Stimulated activated naive CD8-positive, alpha-beta T cell treated with anti-CD3 and anti-CD28 coated beads, Interleukin-15, amount 100 ng/mL, for 72 hours (primary cell): ENCODE results near the gene NIPAL3.
"Not testable (repeated sequence)": the region's sequence is repeated elsewhere in the genome, so short reads cannot be mapped to it uniquely, and the experiment has no call there.

Source experiments
- ATAC-seq: fragments of 150-1000 bp; cut with Tn5 transposase; 2 replicates; pipeline ENCODE4 v1.10.0; 2021; ENCODE audit warnings: mild to moderate bottlenecking, moderate library complexity
- DNase-seq, 2 donors: peaks; one replicate each; pipeline ENCODE4 v3.0.0; 2021 to 2022
- H3K27ac Mint-ChIP-seq, 2 donors: one replicate each; pipeline ENCODE4 v1.8.0; 2022; ENCODE audit warnings: mild to moderate bottlenecking in 2 of 2, mixed read lengths in 2 of 2, moderate library complexity in 2 of 2
- H3K27me3 Mint-ChIP-seq: one replicate; pipeline ENCODE4 v1.8.0; 2022; ENCODE audit warnings: mixed read lengths
- H3K4me1 Mint-ChIP-seq: one replicate; pipeline ENCODE4 v1.8.0; 2022; ENCODE audit warnings: mild to moderate bottlenecking, mixed read lengths
- H3K4me3 Mint-ChIP-seq, 2 donors: one replicate each; pipeline ENCODE4 v1.8.0; 2022; ENCODE audit warnings: mild to moderate bottlenecking in 2 of 2, mixed read lengths in 2 of 2, moderate library complexity in 1 of 2
- H3K9me3 Mint-ChIP-seq, 2 donors: one replicate each; pipeline ENCODE4 v1.8.0; 2022; ENCODE audit warnings: mixed read lengths in 2 of 2

Gene NIPAL3

DNA sequence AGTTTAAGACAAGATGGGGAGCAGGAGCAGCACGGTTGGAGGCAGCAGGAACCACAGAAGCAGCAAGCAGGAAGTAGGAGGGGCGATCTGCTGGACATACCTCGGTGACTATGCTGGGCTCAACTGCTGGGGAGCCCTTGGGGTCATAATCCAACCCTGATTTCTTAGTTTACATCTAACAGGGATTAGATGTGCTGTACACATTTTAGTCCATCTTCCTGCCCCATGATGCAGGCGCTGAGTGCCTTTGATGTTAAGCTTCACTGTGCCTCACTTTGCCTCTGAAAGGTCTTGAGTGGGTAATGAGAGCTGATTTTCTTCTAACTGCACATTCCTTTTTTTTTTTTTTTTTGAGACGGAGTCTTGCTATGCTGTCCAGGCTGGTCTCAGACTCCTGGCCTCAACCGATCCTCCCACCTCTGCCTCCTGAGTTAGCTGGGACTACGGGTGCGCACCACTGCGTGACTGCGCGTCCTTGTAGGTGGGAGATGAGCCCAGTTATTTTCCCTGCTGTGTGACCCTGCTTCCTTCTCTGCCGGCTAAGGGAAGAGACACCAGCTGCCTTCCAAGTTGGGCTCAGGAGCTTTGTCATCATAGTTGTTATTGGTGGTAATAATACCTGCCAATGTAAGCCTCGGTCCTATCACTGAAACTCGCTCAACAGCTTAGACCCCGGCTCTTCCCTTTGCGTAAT lies 85.9 kb downstream of the NIPAL3 start:
- H3K27me3 Mint-ChIP-seq: no peaks in the 10 kb centered on the region
- no peaks in the 10 kb centered on the region for H3K9me3 Mint-ChIP-seq
- H3K27ac Mint-ChIP-seq: peak overlapping the region; percentile 31 to 97
- peak; percentile 16 for ATAC-seq
- H3K4me1 Mint-ChIP-seq: peaks cover 50% of the 10 kb centered on the region
- H3K4me3 Mint-ChIP-seq: peak overlapping the region; percentile 79 to 93
- peak in 1 of 2 donors; percentile 52 for DNase-seq

DNA sequence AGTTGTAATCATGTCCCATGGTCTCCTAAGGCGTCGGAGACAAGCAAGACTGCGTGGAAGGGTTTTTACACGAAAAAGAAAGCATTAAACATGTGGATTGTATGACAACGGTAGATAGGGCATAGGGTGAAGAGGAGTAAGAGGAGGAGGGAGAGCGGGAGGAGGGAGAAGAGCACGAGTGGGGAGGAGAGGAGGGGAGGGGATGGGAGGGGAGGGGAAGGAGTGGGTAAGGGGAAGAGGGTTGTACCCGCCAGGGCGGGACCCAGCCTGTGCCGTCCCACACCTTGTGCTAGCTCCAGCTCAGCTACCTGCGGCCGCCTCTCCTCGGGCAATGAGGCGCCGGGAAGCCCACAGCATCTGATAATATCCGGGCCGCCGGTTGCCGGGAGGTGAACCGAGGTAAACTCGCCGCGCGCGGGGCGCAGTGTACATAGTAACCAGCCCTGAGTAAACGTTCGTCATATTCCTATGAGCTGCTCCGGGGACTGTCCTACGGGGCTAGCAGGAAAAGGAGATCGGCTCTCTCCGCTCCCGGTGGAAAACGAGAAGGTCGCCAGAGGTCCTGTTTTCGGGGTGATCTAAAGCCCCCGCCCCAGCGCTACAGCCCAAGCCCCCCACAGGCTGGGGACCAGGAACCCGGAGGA lies 86.6 kb downstream of the NIPAL3 start:
- ATAC-seq: peak; percentile 70
- Mint-ChIP-seq H3K27me3 (no peaks in the 10 kb centered on the region), H3K27ac (peak overlapping the region; percentile 31 to 97), H3K4me1 (peaks cover 57% of the 10 kb centered on the region), H3K4me3 (peak overlapping the region; percentile 79 to 93), H3K9me3 (no peaks in the 10 kb centered on the region)
- peak; percentile 64 to 78 for DNase-seq

DNA sequence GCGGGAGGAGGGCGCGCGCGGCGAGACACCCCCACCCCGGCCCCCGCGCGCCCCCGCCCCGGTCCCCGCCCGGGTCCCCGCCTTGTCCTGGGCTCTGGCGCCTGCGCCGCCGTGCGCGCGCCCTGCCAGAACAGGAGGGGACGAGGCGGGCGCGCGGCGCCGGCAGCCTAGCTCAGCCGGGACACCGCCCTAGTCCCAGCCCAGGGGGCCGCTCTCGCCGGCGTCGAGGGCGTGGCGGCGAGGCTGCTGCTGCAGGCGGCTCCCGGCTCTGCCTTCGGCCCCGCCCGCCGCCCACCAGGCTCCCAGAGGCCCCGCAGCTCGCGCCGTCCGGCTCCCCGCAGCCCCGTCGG lies 87.1 kb downstream of the NIPAL3 start, which contains the start of gene RCAN3:
Gene RCAN3 (plus strand): TSS at position 128 of the 350 bp plus-strand sequence. CDS start 11,537 bp downstream, outside the sequence.
- Mint-ChIP-seq H3K27ac (peak within 1 kb of the TSS; percentile 89 to 97), H3K9me3 (no peaks in the 10 kb centered on the region), H3K27me3 (no peaks in the 10 kb centered on the region), H3K4me1 (peaks cover 62% of the 10 kb centered on the region), H3K4me3 (peak within 1 kb of the TSS; percentile 93 to 96)
- ATAC-seq (peak; percentile 89), DNase-seq (peak; percentile 92)

DNA sequence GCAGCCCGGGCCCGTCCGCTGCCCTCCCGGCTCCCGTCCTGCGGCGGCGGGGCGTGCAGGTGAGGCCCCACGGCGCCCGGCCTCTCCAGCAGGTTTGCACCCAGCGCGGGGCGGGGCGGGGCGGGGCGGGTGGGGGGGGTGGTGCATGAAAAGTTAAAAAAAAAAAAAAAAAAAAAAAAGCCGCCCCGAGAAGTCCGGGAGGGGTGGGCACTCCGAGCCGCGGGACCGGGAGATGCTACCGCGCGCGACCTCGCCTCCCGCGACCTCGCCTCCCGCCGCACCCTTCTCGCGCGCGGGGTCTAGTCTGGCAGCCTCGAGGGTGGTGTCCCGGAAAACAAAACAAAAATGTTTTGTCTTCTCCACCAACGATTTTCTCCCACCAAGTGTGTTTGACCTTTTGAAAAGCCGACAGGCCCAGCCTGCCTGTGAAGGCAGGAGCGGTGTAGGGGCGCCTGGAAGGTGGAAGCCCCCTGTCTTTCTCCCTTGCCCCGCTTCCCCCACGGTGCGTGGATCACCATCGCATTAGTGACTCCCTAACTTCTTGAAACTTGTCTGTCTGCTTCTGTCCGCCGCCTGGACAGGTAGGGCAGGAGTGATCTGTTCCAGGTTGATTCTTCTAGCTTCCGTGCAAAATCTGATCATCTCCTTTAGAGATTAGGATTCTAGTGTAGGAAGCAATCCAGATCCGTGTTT lies 87.6 kb downstream of the NIPAL3 start:
- H3K27ac Mint-ChIP-seq: peak overlapping the region; percentile 89 to 96
- H3K27me3 Mint-ChIP-seq: no peaks in the 10 kb centered on the region
- peak; percentile 61 for ATAC-seq
- no peaks in the 10 kb centered on the region for H3K9me3 Mint-ChIP-seq
- peak; percentile 46 to 50 for DNase-seq
- peak overlapping the region; percentile 93 to 96 for H3K4me3 Mint-ChIP-seq
- H3K4me1 Mint-ChIP-seq: peaks cover 62% of the 10 kb centered on the region

DNA sequence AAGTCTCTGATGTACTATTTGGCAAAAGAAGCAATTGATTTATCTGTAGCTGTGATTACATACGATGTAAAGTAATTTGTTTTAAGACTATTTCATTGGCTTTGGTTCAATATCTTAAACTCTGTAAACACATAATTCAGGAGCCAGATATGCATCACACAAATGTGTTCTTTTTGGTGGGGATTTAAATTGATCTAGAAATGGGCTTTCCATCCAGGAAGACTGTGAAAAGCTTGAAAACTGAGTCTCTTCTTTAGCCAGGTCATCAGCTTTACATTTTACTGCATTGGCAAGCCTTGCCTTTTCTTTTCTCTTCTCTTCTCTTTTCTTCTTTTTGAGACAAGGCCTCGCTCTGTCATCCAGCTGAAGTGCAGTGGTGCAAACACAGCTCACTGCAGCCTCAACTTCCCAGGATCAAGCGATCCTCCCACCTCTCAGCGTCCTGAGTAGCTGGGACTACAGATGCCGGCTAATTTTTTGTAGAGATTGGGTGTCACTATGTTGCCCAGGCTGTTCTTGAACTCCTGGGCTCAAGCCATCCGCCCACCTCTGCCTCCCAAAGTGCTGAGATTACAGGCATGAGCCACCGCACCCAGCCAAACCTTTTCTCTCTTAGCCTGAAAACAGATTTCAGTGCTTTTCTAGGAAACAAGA lies 88.4 kb downstream of the NIPAL3 start:
- Mint-ChIP-seq H3K4me1 (peaks cover 62% of the 10 kb centered on the region), H3K27me3 (no peaks in the 10 kb centered on the region), H3K4me3 (peak overlapping the region; percentile 93 to 96), H3K9me3 (no peaks in the 10 kb centered on the region), H3K27ac (peak overlapping the region; percentile 89 to 96)
- DNase-seq (no peak), ATAC-seq (no peak)

DNA sequence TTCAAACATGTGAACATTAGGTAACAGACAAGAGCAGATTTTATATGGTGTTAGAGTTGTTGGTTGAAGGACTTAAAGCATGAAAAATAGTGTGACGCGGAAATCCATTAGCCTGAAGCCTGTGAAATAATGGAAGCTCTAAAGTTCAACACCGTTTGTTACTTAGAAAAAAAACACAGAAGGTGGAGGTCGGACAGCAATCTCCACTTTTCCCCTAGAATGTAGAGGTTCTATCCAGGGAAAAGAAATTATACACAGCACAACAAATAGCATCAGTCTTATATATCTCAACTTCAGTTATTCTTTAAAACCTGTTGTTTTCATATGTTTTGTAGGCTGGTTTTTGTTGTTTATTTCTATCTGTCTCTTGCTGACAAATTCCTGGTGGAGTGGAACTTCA lies 89.0 kb downstream of the NIPAL3 start:
- DNase-seq (no peak), ATAC-seq (no peak)
- Mint-ChIP-seq H3K27ac (peak overlapping the region; percentile 87 to 96), H3K4me1 (peaks cover 62% of the 10 kb centered on the region), H3K4me3 (peak overlapping the region; percentile 93 to 96), H3K27me3 (no peaks in the 10 kb centered on the region), H3K9me3 (no peaks in the 10 kb centered on the region)

DNA sequence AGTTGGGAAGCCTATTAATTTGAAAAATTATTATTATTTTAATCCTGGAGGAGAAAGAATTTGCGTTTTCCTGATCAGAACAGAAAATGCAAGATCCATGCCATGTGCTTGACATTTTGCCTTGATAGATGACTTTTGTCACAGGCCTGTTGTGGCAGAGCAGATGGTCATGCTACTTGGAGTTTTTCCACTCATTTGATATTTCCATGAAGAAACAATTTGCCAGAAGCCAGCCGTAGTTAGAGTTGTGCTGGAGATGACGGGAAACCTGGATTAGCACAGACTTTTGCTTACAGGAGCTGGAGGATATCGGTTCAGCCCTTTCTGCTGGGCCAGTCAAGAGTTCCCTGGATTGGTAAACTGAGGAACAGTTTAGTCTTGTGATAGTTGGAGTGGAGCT lies 90.2 kb downstream of the NIPAL3 start:
- no peak for DNase-seq
- Mint-ChIP-seq H3K27ac (peak overlapping the region; percentile 86 to 87), H3K9me3 (no peaks in the 10 kb centered on the region), H3K4me3 (peak overlapping the region; percentile 74 to 84), H3K4me1 (peaks cover 63% of the 10 kb centered on the region), H3K27me3 (no peaks in the 10 kb centered on the region)
- ATAC-seq: no peak

DNA sequence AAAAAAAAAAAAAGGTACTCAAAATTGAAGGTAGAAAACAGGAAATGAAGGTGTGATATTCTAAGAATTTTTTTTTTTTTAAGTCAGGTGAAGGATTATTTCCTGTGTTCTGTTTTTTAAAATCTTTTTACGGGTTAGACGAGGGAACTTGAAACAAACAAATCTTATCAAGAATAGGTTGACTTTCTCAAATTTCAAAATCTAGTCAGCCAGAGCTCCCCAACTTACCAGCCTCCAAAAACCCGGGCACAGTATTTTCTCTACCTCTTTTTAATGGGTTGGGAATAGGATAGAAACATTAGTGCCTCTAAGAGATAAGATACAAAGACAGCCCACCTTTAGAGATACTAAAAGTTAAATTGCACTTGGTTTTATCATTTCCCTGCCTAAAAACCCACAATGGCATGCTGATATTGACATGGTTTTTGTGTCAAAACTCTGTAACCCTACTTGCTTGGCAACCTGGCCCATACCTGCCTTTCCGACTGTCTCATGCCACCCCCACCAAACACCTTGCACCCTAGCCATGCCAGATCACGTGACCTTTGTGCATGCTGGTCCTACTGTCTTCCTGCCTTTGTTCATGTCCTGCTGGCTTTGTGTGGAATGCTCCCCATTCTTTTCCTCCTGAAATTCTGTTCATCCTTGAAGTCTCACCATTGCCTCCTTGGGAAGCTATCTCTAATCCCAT lies 91.2 kb downstream of the NIPAL3 start:
- peaks cover 63% of the 10 kb centered on the region for H3K4me1 Mint-ChIP-seq
- no peaks in the 10 kb centered on the region for H3K9me3 Mint-ChIP-seq
- ATAC-seq: no peak
- peak overlapping the region; percentile 71 to 97 for H3K27ac Mint-ChIP-seq
- DNase-seq: no peak
- peak overlapping the region; percentile 79 to 84 for H3K4me3 Mint-ChIP-seq
- no peaks in the 10 kb centered on the region for H3K27me3 Mint-ChIP-seq

DNA sequence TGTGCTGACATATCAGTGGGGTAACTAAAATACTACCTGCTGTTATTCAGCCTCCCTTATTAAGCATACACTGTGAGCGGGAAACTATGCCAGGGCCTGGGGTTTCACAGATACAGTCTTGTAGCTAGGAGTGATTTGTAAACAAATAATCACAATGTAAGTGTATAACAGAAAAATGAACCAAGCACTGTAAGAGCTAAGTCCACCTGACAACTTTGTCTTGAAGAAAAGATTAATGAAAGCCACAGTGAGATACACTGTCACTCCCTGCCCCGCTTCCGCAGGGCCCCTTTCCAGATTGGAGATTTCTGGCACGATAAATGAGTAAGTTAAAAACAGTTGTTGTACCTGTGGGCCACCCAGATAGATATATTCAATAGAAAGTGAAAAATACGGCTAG lies 91.8 kb downstream of the NIPAL3 start:
- Mint-ChIP-seq H3K27ac (peak overlapping the region; percentile 6 to 97), H3K4me3 (peak overlapping the region; percentile 79 to 84), H3K4me1 (peaks cover 67% of the 10 kb centered on the region), H3K27me3 (no peaks in the 10 kb centered on the region), H3K9me3 (no peaks in the 10 kb centered on the region)
- DNase-seq: peak in 1 of 2 donors; percentile 31
- ATAC-seq: peak; percentile 14

DNA sequence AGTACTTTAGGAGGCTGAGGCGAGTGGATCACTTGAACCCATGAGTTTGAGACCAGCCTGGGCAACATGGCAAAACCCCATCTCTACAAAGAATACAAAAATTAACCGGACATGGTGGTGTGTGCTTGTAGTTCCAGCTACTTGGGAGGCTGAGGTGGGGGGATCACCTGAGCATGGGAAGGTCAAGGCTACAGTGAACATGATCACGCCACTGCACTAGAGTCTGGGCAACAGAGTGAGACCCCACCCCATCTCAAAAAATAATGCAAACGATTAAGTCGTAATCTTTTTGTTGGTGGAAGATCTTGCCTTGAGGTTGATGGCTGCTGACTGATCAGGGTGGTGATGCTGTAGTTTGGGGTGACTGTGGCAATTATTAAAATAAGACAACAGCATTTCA lies 93.3 kb downstream of the NIPAL3 start:
- H3K27ac Mint-ChIP-seq: peak overlapping the region in 1 of 2 donors; percentile 69

DNA sequence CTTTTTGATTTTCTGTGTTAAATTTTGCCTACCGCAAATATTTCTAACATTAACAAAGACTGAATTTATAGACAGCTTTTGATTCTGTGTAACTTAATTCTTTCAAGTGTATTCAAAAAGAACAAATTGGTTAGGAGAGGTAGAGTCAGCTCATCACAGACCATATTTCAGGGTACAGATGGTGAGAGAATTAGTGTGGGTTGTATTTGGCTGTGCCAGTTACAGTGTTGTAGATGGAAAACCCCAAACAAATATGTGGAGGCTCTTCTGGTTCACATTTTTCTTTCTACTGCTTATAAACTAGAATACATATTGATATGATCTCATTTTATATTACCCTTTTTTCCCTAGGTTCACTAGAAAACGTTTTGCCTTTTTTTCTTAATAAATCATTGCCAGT lies 98.1 kb downstream of the NIPAL3 start:
- H3K27ac Mint-ChIP-seq: peak overlapping the region in 1 of 2 donors; percentile 49
- ATAC-seq (no peak), DNase-seq (no peak)
- H3K27me3 Mint-ChIP-seq: no peaks in the 10 kb centered on the region
- H3K9me3 Mint-ChIP-seq: no peaks in the 10 kb centered on the region
- no peak overlapping the region for H3K4me3 Mint-ChIP-seq
- peaks cover 70% of the 10 kb centered on the region for H3K4me1 Mint-ChIP-seq

More for the DNA sequence above, 93.3 kb downstream of the NIPAL3 start:
- H3K9me3 Mint-ChIP-seq: no peaks in the 10 kb centered on the region
- peak overlapping the region in 1 of 2 donors; percentile 42 for H3K4me3 Mint-ChIP-seq
- peaks cover 73% of the 10 kb centered on the region for H3K4me1 Mint-ChIP-seq
- ATAC-seq: no peak
- no peak for DNase-seq
- no peaks in the 10 kb centered on the region for H3K27me3 Mint-ChIP-seq

DNA sequence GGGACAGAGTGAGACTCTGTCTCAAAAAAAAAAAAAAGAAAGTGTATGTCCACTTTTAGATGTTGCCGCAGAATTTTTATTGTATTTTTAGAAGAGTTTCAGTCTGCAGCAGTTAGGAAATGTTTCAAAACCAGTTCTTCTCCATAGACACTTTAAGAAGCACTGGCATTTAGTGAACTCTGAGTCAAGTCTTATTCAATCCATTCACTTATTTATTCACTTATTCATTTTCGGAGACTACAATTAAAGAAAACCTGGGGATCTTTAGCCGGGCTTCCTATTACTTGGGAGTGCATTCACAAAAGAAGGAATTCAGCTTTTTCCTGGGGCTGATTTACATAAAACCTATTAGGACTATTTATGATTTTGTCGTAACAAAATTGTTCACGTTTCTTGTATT lies 99.3 kb downstream of the NIPAL3 start:
- H3K27me3 Mint-ChIP-seq: no peaks in the 10 kb centered on the region
- H3K4me1 Mint-ChIP-seq: peaks cover 67% of the 10 kb centered on the region
- peaks cover 0 to 1% of the 10 kb centered on the region in 2 donors for H3K9me3 Mint-ChIP-seq
- H3K4me3 Mint-ChIP-seq: no peak overlapping the region
- DNase-seq (no peak), ATAC-seq (no peak)
- H3K27ac Mint-ChIP-seq: peak overlapping the region; percentile 12 to 68

DNA sequence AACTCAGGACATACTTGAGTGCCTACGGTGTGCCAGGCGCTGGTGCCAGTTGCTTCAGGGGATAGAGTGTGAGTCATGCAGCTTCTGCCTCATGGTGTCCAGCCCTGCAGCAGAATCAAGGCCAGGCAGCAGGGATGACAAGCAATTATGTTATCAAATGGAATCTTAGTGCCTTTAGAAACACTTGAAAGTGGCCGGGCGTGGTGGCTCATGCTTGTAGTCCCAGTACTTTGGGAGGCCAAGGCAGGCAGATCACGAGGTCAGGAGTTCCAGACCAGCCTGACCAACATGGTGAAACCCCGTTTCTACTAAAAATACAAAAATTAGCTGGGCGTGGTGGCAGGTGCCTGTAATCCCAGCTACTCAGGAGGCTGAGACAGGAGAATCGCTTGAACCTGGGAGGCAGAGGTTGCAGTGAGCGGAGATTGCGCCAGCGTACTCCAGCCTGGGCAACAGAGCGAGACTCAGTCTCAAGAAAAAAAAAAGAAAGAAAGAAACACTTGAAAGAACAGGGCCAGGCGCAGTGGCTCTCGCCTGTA lies 100.1 kb downstream of the NIPAL3 start:
- not testable (repeated sequence) for DNase-seq, ATAC-seq, H3K27me3 Mint-ChIP-seq, H3K9me3 Mint-ChIP-seq, H3K4me3 Mint-ChIP-seq
- H3K27ac Mint-ChIP-seq: peak overlapping the region in 1 of 2 donors; percentile 69
- peaks cover 63% of the 10 kb centered on the region for H3K4me1 Mint-ChIP-seq

DNA sequence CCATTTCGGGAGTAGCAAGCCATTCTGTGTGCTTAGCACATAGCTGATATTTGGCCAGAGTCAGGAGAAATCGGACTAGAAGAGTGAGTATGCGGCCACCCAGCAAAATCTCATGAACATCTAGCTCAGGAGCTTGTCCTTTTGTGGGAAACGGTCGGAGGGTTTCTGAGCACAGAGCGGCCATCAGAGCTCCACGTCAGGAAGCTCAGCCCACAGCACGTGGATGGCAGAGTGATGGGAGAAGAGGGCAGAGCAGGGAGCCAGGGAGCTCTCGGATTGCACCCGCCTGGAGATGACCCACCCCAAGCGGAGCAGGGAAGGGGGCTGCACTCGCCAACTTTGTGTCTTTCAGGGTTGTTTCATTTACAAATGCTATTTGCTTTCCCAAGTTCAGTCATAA lies 100.9 kb downstream of the NIPAL3 start:
- H3K27ac Mint-ChIP-seq: peak overlapping the region in 1 of 2 donors; percentile 69
- DNase-seq (no peak), ATAC-seq (no peak)
- no peak overlapping the region for H3K4me3 Mint-ChIP-seq
- peaks cover 5 to 6% of the 10 kb centered on the region in 2 donors for H3K9me3 Mint-ChIP-seq
- H3K4me1 Mint-ChIP-seq: peaks cover 56% of the 10 kb centered on the region
- H3K27me3 Mint-ChIP-seq: no peaks in the 10 kb centered on the region

DNA sequence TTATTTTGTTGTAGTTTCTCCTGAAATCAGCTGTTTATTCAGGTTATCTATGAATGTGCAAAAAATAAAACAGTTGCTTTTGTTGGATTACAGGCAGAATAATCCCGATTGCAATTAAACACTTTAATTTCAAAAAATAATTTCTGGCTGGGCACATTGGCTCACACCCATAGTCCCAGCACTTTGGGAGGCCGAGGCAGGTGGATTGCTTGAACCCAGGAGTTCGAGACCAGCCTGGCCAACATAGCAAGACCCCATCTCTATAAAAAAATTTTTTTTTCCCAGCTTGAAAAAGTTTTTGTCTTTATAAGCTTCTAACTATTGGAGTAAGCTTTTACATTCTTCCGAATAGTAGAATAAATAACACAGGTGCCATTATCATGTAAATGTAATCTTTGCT lies 102.3 kb downstream of the NIPAL3 start:
- H3K27ac Mint-ChIP-seq: no peak overlapping the region
- peaks cover 5 to 6% of the 10 kb centered on the region in 2 donors for H3K9me3 Mint-ChIP-seq
- H3K4me3 Mint-ChIP-seq: no peak overlapping the region
- DNase-seq (no peak), ATAC-seq (no peak)
- no peaks in the 10 kb centered on the region for H3K27me3 Mint-ChIP-seq
- H3K4me1 Mint-ChIP-seq: peaks cover 55% of the 10 kb centered on the region
